ELF-1 (cell line): ENCODE data around the gene CYP2S1.
"Not testable (repeated sequence)": the region's sequence is repeated elsewhere in the genome, so short reads cannot be mapped to it uniquely, and the experiment has no call there.

Source experiments
- DNase-seq: peaks from one replicate; pipeline ENCODE4 v3.0.0-alpha.2; 2016; ENCODE audit warnings: low read depth, low spot score

CYP2S1 gene

GRCh38 chr19:41192574-41193429, at the start of gene CYP2S1:
TSS of gene CYP2S1 (plus strand) at chr19:41193219. CDS start at chr19:41193265, 46 bp downstream.
- DNase-seq, result peak; percentile 84

- DNase-seq, result peak; percentile 93
These were observed 48.6 kb upstream of the CYP2S1 start for GRCh38 chr19:41144403-41144802.

GRCh38 chr19:41149831-41150230, 43.2 kb upstream of the CYP2S1 start:
- DNase-seq, result no peak

GRCh38 chr19:41150986-41151385, 42.0 kb upstream of the CYP2S1 start:
- DNase-seq, result not testable (repeated sequence)

GRCh38 chr19:41154060-41154459, 39.0 kb upstream of the CYP2S1 start:
- no peak for DNase-seq

- DNase-seq, result no peak
These were observed 36.8 kb upstream of the CYP2S1 start for GRCh38 chr19:41156207-41156606.

- no peak for DNase-seq
These were observed 33.1 kb upstream of the CYP2S1 start for GRCh38 chr19:41159881-41160280.

GRCh38 chr19:41161903-41162302, 31.1 kb upstream of the CYP2S1 start:
- DNase-seq, result peak; percentile 49

GRCh38 chr19:41166944-41167804, 25.8 kb upstream of the CYP2S1 start:
- DNase-seq, result no peak

- DNase-seq, result no peak
These were observed 20.5 kb upstream of the CYP2S1 start for GRCh38 chr19:41172297-41173164.

GRCh38 chr19:41174297-41174928, 18.6 kb upstream of the CYP2S1 start:
- no peak for DNase-seq

- DNase-seq, result peak; percentile 98
These were observed 16.9 kb upstream of the CYP2S1 start for GRCh38 chr19:41175801-41176777.

- DNase-seq, result not testable (repeated sequence)
These were observed 12.8 kb upstream of the CYP2S1 start for GRCh38 chr19:41180173-41180572.

GRCh38 chr19:41186971-41187883, 5.8 kb upstream of the CYP2S1 start:
- no peak for DNase-seq

GRCh38 chr19:41187884-41188279, 5.1 kb upstream of the CYP2S1 start:
- no peak for DNase-seq

GRCh38 chr19:41189425-41190065, 3.5 kb upstream of the CYP2S1 start:
- DNase-seq, result peak; percentile 79

GRCh38 chr19:41193430-41194156, 574 bp downstream of the CYP2S1 start:
- DNase-seq, result peak; percentile 36

GRCh38 chr19:41194157-41194552, 1.1 kb downstream of the CYP2S1 start:
- DNase-seq, result no peak
